Common myeloid progenitor, CD34-positive (primary cell): ENCODE data around the gene LRMDA.
"Not testable (repeated sequence)": the region's sequence is repeated elsewhere in the genome, so short reads cannot be mapped to it uniquely, and the experiment has no call there.

ENCODE experiments used
- CTCF ChIA-PET: fragments of 350-600 bp; sonication (Branson Sonifier 250); formaldehyde crosslinking; loops from one replicate; lab custom pipeline; 2021; ENCODE audit warnings: antibody characterized with exemption; lab: Charles Lee
- POLR2A ChIA-PET: fragments of 350-600 bp; sonication (Branson Sonifier 250); formaldehyde crosslinking; loops from one replicate; lab custom pipeline; 2021; ENCODE audit warnings: antibody characterized with exemption; lab: Charles Lee
- DNase-seq, 3 donors: peaks; one replicate each; pipeline versions ENCODE4 v3.0.0 to v3.0.0-alpha.2; 2013
- H3K27ac ChIP-seq, 2 experiments: 1 replicate in 1 of 2; 2 replicates in 1 of 2; pipeline ENCODE4 v1.7.0; 2013; ENCODE audit warnings: inconsistent platforms in 2 of 2, low read length in 2 of 2, mild to moderate bottlenecking in 2 of 2, low read depth in 1 of 2, moderate library complexity in 1 of 2; ENCODE audit not compliant: severe bottlenecking in 2 of 2, insufficient read depth in 1 of 2, poor library complexity in 1 of 2
- H3K27me3 ChIP-seq, 5 experiments: replicated peaks in 2 of 5; 1 replicate in 3 of 5; 2 replicates in 2 of 5; pipeline versions ENCODE4 v1.6.1 to v1.7.0; 2013; ENCODE audit warnings: low read length in 4 of 5, mild to moderate bottlenecking in 2 of 5, moderate library complexity in 2 of 5, inconsistent platforms in 1 of 5; ENCODE audit not compliant: insufficient read depth in 5 of 5, control insufficient read depth in 4 of 5
- H3K36me3 ChIP-seq, 4 experiments: 1 replicate in 2 of 4; 2 replicates in 2 of 4; pipeline versions ENCODE4 v1.6.1 to v1.7.0; 2013; ENCODE audit warnings: low read length in 3 of 4, control low read depth in 1 of 4, mild to moderate bottlenecking in 1 of 4; ENCODE audit not compliant: control insufficient read depth in 4 of 4, insufficient read depth in 4 of 4
- H3K4me1 ChIP-seq, 4 experiments: 1 replicate in 3 of 4; 2 replicates in 1 of 4; pipeline versions ENCODE4 v1.6.1 to v1.7.1; 2013; ENCODE audit warnings: low read length in 3 of 4, mild to moderate bottlenecking in 3 of 4, control low read depth in 1 of 4, inconsistent platforms in 1 of 4, moderate library complexity in 1 of 4; ENCODE audit not compliant: control insufficient read depth in 4 of 4, insufficient read depth in 4 of 4; ENCODE audit errors: control extremely low read depth in 1 of 4
- H3K4me3 ChIP-seq, 7 experiments: 1 replicate in 4 of 7; 2 replicates in 3 of 7; pipeline versions ENCODE4 v1.5.1 to v1.7.0; 2013; ENCODE audit warnings: mild to moderate bottlenecking in 7 of 7, low read length in 6 of 7, moderate library complexity in 6 of 7, inconsistent platforms in 2 of 7, low read depth in 2 of 7, control low read depth in 1 of 7; ENCODE audit not compliant: insufficient read depth in 4 of 7, control insufficient read depth in 1 of 7; ENCODE audit errors: extremely low read depth in 1 of 7
- H3K9me3 ChIP-seq, 5 experiments: 1 replicate in 4 of 5; 2 replicates in 1 of 5; pipeline versions ENCODE4 v1.6.1 to v1.7.1; 2013; ENCODE audit warnings: low read length in 4 of 5, mild to moderate bottlenecking in 2 of 5, inconsistent platforms in 1 of 5, low read depth in 1 of 5, moderate library complexity in 1 of 5; ENCODE audit not compliant: control insufficient read depth in 4 of 5, insufficient read depth in 2 of 5; ENCODE audit errors: control extremely low read depth in 1 of 5
- WGBS: methylation state at CpG from one replicate; pipeline ENCODE4 v1.1.5; 2013; ENCODE audit not compliant: insufficient coverage; 5-methylcytosine and 5-hydroxymethylcytosine counted together

LRMDA gene

GRCh38 chr10:76051007-76051936, 619.8 kb downstream of the LRMDA start:
- 95% methylated on average over 10 of the region's 12 CpGs for WGBS
- Histone ChIP-seq H3K4me3 (no peak overlapping the region), H3K4me1 (no peaks in the 10 kb centered on the region), H3K27ac (no peak overlapping the region), H3K9me3 (peaks cover 0 to 14% (median 12%) of the 10 kb centered on the region in 5 experiments), H3K36me3 (peaks cover 0 to 11% (median 5%) of the 10 kb centered on the region in 4 experiments), H3K27me3 (no peaks in the 10 kb centered on the region)
- CTCF ChIA-PET, result interaction anchor here (1.2 to 1.7 kb wide), 2 partner anchors 15 kb away, joined by 3 to 4 read pairs; no protein-coding TSS in a partner anchor
- no peak for DNase-seq
- POLR2A ChIA-PET, result no interaction called here

DNA sequence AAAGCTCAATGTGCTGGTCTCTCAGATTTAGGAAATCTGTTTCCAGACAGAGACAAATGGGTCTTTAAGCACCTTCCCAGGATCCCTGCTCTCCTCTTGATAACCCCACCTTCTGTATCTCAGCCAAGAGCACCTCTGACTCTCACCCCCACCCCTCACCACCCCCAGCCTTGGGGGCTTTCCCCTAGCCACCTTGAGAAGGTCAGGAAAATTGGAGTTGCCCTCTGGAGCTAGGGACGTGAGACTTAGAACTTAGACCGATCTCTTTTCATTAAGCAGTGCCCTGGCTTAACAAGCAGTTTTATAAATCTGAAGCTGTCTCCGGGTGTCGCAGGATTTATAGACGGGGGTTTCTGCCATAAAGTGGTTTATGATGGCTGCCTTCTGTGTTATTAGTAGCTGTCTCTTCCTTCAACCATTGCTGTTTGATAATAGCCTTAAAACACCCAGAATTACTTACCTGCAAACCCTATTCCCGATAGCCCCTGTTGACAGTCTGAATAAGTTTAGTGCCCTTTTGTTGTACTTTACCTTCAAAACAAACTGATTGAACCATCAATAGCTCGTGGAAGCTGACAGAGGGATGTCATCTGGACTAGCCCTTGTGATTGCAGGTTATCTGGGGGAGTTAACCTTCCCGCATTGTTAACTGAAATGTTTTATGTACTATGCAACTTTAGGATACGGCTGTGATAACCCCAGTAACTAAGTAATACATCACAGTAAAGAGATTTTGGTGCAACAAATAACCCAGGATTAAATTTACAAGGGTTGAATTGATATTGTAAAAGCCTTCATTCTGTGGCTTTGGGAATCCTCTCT, 621.5 kb downstream of the LRMDA start:
- no peak overlapping the region for H3K27ac ChIP-seq
- CTCF ChIA-PET, result interaction anchor here (1.0 to 1.5 kb wide), 4 partner anchors 10 to 34 kb away, joined by 3 read pairs; no protein-coding TSS in a partner anchor
- peaks cover 0 to 19% (median 13%) of the 10 kb centered on the region in 5 experiments for H3K9me3 ChIP-seq
- no peaks in the 10 kb centered on the region for H3K4me1 ChIP-seq
- 95% methylated on average over 6 of the region's 9 CpGs for WGBS
- H3K36me3 ChIP-seq, result peaks cover 0 to 12% (median 4%) of the 10 kb centered on the region in 4 experiments
- H3K4me3 ChIP-seq, result no peak overlapping the region
- DNase-seq, result no peak
- POLR2A ChIA-PET, result no interaction called here
- H3K27me3 ChIP-seq, result no peaks in the 10 kb centered on the region

DNA sequence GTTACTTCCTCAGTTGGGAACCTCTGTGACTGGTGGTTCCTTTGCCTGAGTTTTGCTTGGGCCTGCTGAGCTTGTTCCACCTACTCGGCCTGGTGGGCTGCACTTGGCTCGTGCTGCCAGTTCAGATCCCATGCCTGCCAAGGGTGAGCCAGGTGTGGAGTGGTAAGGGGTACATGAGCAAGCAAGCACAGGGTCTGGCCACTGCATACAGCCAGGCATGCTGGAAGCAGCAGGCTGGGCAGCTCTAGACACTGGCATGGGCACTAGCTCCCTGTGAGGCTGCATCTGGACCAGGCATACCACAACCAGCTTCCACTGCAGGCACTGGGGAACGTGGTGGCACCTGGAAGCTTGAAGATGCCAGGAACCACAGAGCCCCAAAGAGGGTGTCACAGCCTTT, 624.0 kb downstream of the LRMDA start:
- CTCF ChIA-PET, result no interaction called here
- no peak for DNase-seq
- Histone ChIP-seq H3K9me3 (peaks cover 0 to 19% (median 13%) of the 10 kb centered on the region in 5 experiments), H3K36me3 (peaks cover 0 to 16% (median 10%) of the 10 kb centered on the region in 4 experiments), H3K4me3 (no peak overlapping the region), H3K27me3 (no peaks in the 10 kb centered on the region), H3K4me1 (no peaks in the 10 kb centered on the region), H3K27ac (no peak overlapping the region)
- 91% methylated on average over 3 of the region's 3 CpGs for WGBS
- POLR2A ChIA-PET, result no interaction called here

GRCh38 chr10:76055963-76056362, 624.5 kb downstream of the LRMDA start:
- H3K27me3 ChIP-seq, result no peaks in the 10 kb centered on the region
- DNase-seq, result peak in 2 of 3 donors; percentile 13 to 18
- no peaks in the 10 kb centered on the region for H3K4me1 ChIP-seq
- H3K4me3 ChIP-seq, result no peak overlapping the region
- peaks cover 0 to 19% (median 13%) of the 10 kb centered on the region in 5 experiments for H3K9me3 ChIP-seq
- peaks cover 0 to 15% (median 9%) of the 10 kb centered on the region in 4 experiments for H3K36me3 ChIP-seq
- H3K27ac ChIP-seq, result no peak overlapping the region
- ChIA-PET POLR2A (no interaction called here), CTCF (no interaction called here)
- WGBS, result 92% methylated on average over 1 of the region's 1 CpG

GRCh38 chr10:76060993-76061392, 629.6 kb downstream of the LRMDA start:
- H3K36me3 ChIP-seq, result peaks cover 0 to 12% (median 7%) of the 10 kb centered on the region in 4 experiments
- H3K4me3 ChIP-seq, DNase-seq, CTCF ChIA-PET, H3K27ac ChIP-seq, H3K9me3 ChIP-seq, H3K27me3 ChIP-seq, POLR2A ChIA-PET, H3K4me1 ChIP-seq: not testable (repeated sequence)
- WGBS, result no CpG with 5 or more reads among the region's 2 CpGs

DNA sequence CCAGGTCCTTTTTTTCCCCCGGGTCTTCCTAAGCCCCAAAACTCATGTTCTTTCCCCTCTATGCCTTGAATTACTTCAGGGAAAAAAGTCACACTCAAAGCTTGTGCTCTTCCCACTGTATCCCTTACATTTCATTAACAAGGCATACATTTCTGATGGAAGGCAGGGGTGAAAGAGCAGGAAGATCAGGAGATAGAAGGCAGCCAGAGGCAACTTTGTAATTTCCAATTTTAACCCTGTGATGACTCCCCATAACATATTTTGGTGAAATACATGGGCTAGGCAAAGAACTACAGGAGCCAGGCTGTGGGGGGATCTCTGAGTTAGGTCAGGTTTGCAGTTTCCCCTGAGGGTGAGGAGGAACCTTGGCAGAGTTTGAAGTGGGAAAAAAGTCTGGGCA, 635.0 kb downstream of the LRMDA start:
- Histone ChIP-seq H3K27ac (no peak overlapping the region), H3K4me3 (no peak overlapping the region), H3K4me1 (peaks cover 0 to 5% (median 2%) of the 10 kb centered on the region in 4 experiments), H3K9me3 (peaks cover 0 to 7% (median 0%) of the 10 kb centered on the region in 5 experiments), H3K36me3 (peaks cover 0 to 11% (median 1%) of the 10 kb centered on the region in 4 experiments), H3K27me3 (no peaks in the 10 kb centered on the region)
- POLR2A ChIA-PET, result no interaction called here
- 80% methylated on average over 1 of the region's 1 CpG for WGBS
- CTCF ChIA-PET, result no interaction called here
- DNase-seq, result no peak
